Duodenal mucosa (tissue), 2 donors: ENCODE results near the gene C2orf81.

ENCODE experiments used
- H3K27ac ChIP-seq: one replicate; pipeline ENCODE4 v1.7.0; 2013; ENCODE audit warnings: low read depth, low read length
- H3K27me3 ChIP-seq, 2 donors: one replicate each; pipeline ENCODE4 v1.7.0; 2013; ENCODE audit warnings: low read length in 2 of 2, control low read depth in 1 of 2; ENCODE audit not compliant: insufficient read depth in 2 of 2, control insufficient read depth in 1 of 2
- H3K36me3 ChIP-seq, 2 donors: one replicate each; pipeline ENCODE4 v1.7.0; 2013; ENCODE audit warnings: low read length in 2 of 2, control low read depth in 1 of 2; ENCODE audit not compliant: insufficient read depth in 2 of 2, control insufficient read depth in 1 of 2
- H3K4me1 ChIP-seq, 2 donors: one replicate each; pipeline ENCODE4 v1.7.0; 2013; ENCODE audit warnings: low read length in 2 of 2, control low read depth in 1 of 2; ENCODE audit not compliant: insufficient read depth in 2 of 2, control insufficient read depth in 1 of 2
- H3K4me3 ChIP-seq, 2 donors: one replicate each; pipeline ENCODE4 v1.7.0; 2013; ENCODE audit warnings: low read length in 2 of 2, low read depth in 1 of 2
- H3K9ac ChIP-seq, 2 donors: one replicate each; pipeline ENCODE4 v1.7.0; 2013; ENCODE audit warnings: low read length in 2 of 2, low read depth in 1 of 2
- H3K9me3 ChIP-seq, 2 donors: one replicate each; pipeline ENCODE4 v1.7.0; 2013; ENCODE audit warnings: low read length in 2 of 2, control low read depth in 1 of 2; ENCODE audit not compliant: control insufficient read depth in 1 of 2

The C2orf81 gene

GRCh38 chr2:74436111-74436805 is 14.8 kb upstream of the C2orf81 start:
- no peak overlapping the region for H3K9ac ChIP-seq
- H3K27ac ChIP-seq: no peak overlapping the region
- H3K4me3 ChIP-seq: no peak overlapping the region

GRCh38 chr2:74430502-74430901 is 9.1 kb upstream of the C2orf81 start:
- Histone ChIP-seq H3K4me3 (peak overlapping the region in 1 of 2 donors; percentile 38), H3K9me3 (no peaks in the 10 kb centered on the region), H3K4me1 (peaks cover 26 to 39% of the 10 kb centered on the region in 2 donors), H3K9ac (peak overlapping the region in 1 of 2 donors; percentile 34), H3K27me3 (no peaks in the 10 kb centered on the region), H3K36me3 (peaks cover 28 to 64% of the 10 kb centered on the region in 2 donors), H3K27ac (no peak overlapping the region)

More at GRCh38 chr2:74436111-74436805, 14.8 kb upstream of the C2orf81 start:
- Histone ChIP-seq H3K4me1 (peaks cover 30 to 39% of the 10 kb centered on the region in 2 donors), H3K36me3 (peaks cover 11 to 27% of the 10 kb centered on the region in 2 donors), H3K9me3 (no peaks in the 10 kb centered on the region), H3K27me3 (peaks cover 0 to 4% of the 10 kb centered on the region in 2 donors)

- H3K27me3 ChIP-seq: no peaks in the 10 kb centered on the region
- H3K4me3 ChIP-seq: peak overlapping the region in 1 of 2 donors; percentile 38
- peak overlapping the region; percentile 47 for H3K27ac ChIP-seq
- peak overlapping the region in 1 of 2 donors; percentile 34 for H3K9ac ChIP-seq
- no peaks in the 10 kb centered on the region for H3K9me3 ChIP-seq
- peaks cover 28 to 44% of the 10 kb centered on the region in 2 donors for H3K4me1 ChIP-seq
- H3K36me3 ChIP-seq: peaks cover 35 to 65% of the 10 kb centered on the region in 2 donors
These were observed 8.3 kb upstream of the C2orf81 start for GRCh38 chr2:74429487-74430451.

GRCh38 chr2:74428675-74429074 is 7.3 kb upstream of the C2orf81 start:
- H3K36me3 ChIP-seq: peaks cover 36 to 69% of the 10 kb centered on the region in 2 donors

GRCh38 chr2:74427551-74427950 is 6.1 kb upstream of the C2orf81 start:
- Histone ChIP-seq H3K27ac (no peak overlapping the region), H3K4me3 (no peak overlapping the region), H3K9me3 (no peaks in the 10 kb centered on the region), H3K9ac (no peak overlapping the region), H3K36me3 (peaks cover 36 to 68% of the 10 kb centered on the region in 2 donors), H3K4me1 (peaks cover 28 to 44% of the 10 kb centered on the region in 2 donors), H3K27me3 (no peaks in the 10 kb centered on the region)

More at GRCh38 chr2:74428675-74429074, 7.3 kb upstream of the C2orf81 start:
- Histone ChIP-seq H3K27me3 (no peaks in the 10 kb centered on the region), H3K9me3 (no peaks in the 10 kb centered on the region), H3K4me1 (peaks cover 28 to 44% of the 10 kb centered on the region in 2 donors), H3K4me3 (no peak overlapping the region), H3K27ac (no peak overlapping the region), H3K9ac (no peak overlapping the region)

- Histone ChIP-seq H3K9me3 (no peaks in the 10 kb centered on the region), H3K27me3 (no peaks in the 10 kb centered on the region), H3K9ac (no peak overlapping the region), H3K27ac (no peak overlapping the region), H3K36me3 (peaks cover 29 to 58% of the 10 kb centered on the region in 2 donors), H3K4me1 (peaks cover 33 to 38% of the 10 kb centered on the region in 2 donors), H3K4me3 (no peak overlapping the region)
These were observed 4.9 kb upstream of the C2orf81 start for GRCh38 chr2:74426181-74426758.

- Histone ChIP-seq H3K4me3 (no peak overlapping the region), H3K27ac (no peak overlapping the region), H3K9ac (no peak overlapping the region), H3K36me3 (peaks cover 24 to 54% of the 10 kb centered on the region in 2 donors), H3K4me1 (peaks cover 33 to 35% of the 10 kb centered on the region in 2 donors), H3K27me3 (no peaks in the 10 kb centered on the region), H3K9me3 (no peaks in the 10 kb centered on the region)
These were observed 4.1 kb upstream of the C2orf81 start for GRCh38 chr2:74425523-74425922.

GRCh38 chr2:74424995-74425406 is 3.6 kb upstream of the C2orf81 start:
- peaks cover 24 to 50% of the 10 kb centered on the region in 2 donors for H3K36me3 ChIP-seq
- no peaks in the 10 kb centered on the region for H3K27me3 ChIP-seq
- H3K27ac ChIP-seq: no peak overlapping the region
- no peak overlapping the region for H3K9ac ChIP-seq
- no peak overlapping the region for H3K4me3 ChIP-seq
- peaks cover 30 to 31% of the 10 kb centered on the region in 2 donors for H3K4me1 ChIP-seq
- no peaks in the 10 kb centered on the region for H3K9me3 ChIP-seq

GRCh38 chr2:74424139-74424992 is 2.9 kb upstream of the C2orf81 start:
- Histone ChIP-seq H3K4me1 (peaks cover 24 to 25% of the 10 kb centered on the region in 2 donors), H3K27ac (no peak overlapping the region), H3K9ac (no peak overlapping the region), H3K36me3 (peaks cover 24 to 49% of the 10 kb centered on the region in 2 donors), H3K9me3 (no peaks in the 10 kb centered on the region), H3K27me3 (no peaks in the 10 kb centered on the region), H3K4me3 (no peak overlapping the region)
